Vagina (tissue), 2 donors: ENCODE measurements around the gene NAA38.

ENCODE experiments used
- CTCF ChIP-seq, 3 experiments: fragments of 450-650 bp in 2 of 3; fragments of 200-600 bp in 1 of 3; sonication (generic) in 1 of 3; IDR thresholded peaks; one replicate each; pipeline ENCODE4 v1.5.1; 2017 to 2019; ENCODE audit warnings: antibody characterized with exemption in 3 of 3, mild to moderate bottlenecking in 2 of 3, moderate library complexity in 2 of 3
- POLR2A ChIP-seq, 2 donors: fragments of 450-650 bp; IDR thresholded peaks; one replicate each; pipeline ENCODE4 v1.6.1; 2017; ENCODE audit warnings: antibody characterized with exemption in 2 of 2, mild to moderate bottlenecking in 2 of 2, moderate library complexity in 2 of 2

- TF ChIP-seq CTCF (IDR thresholded peaks at IDR 0.05) (no peak), POLR2A (IDR thresholded peaks at IDR 0.05) (no peak)
These were observed 1.1 kb downstream of the NAA38 start for GRCh38 chr17:7856011-7856810.
